Smooth muscle cell (in vitro differentiated cells): ENCODE measurements around the gene IRGQ. TPM values are rescaled to one million over a fixed set of nuclear protein-coding genes. Genes with fewer than 3 reads are reported as not detected.

Source experiments
- DNase-seq: peaks from one replicate; lab custom pipeline; 2025; ENCODE audit not compliant: unreplicated experiment; lab: John Stamatoyannopoulos, UW
- H2AFZ ChIP-seq: fragments of 200-600 bp; sonication (generic); 2 replicates; pipeline ENCODE4 v1.6.0; 2016; ENCODE audit warnings: antibody characterized with exemption, low read depth, mild to moderate bottlenecking
- H3F3A ChIP-seq: fragments of 200-600 bp; sonication (generic); 2 replicates; pipeline ENCODE4 v1.6.0; 2017; ENCODE audit warnings: antibody characterized with exemption, low read depth
- H3K27ac ChIP-seq: fragments of 200-600 bp; sonication (generic); 2 replicates; pipeline ENCODE4 v1.5.1; 2016; ENCODE audit warnings: low read depth, mild to moderate bottlenecking
- H3K27me3 ChIP-seq: fragments of 200-600 bp; sonication (generic); 2 replicates; pipeline ENCODE4 v1.6.1; 2016; ENCODE audit warnings: low read depth, mild to moderate bottlenecking
- H3K36me3 ChIP-seq: fragments of 200-600 bp; sonication (generic); 2 replicates; pipeline ENCODE4 v1.5.1; 2016; ENCODE audit warnings: low read depth
- H3K4me1 ChIP-seq: fragments of 200-600 bp; sonication (generic); 2 replicates; pipeline ENCODE4 v1.5.1; 2016; ENCODE audit warnings: low read depth
- H3K4me2 ChIP-seq: fragments of 200-600 bp; sonication (generic); 2 replicates; pipeline ENCODE4 v1.6.0; 2016; ENCODE audit warnings: mild to moderate bottlenecking
- H3K4me3 ChIP-seq: fragments of 200-600 bp; sonication (generic); 2 replicates; pipeline ENCODE4 v1.5.1; 2016; ENCODE audit warnings: mild to moderate bottlenecking
- H3K79me2 ChIP-seq: fragments of 200-600 bp; sonication (generic); 2 replicates; pipeline ENCODE4 v1.6.0; 2016; ENCODE audit warnings: low read depth, mild to moderate bottlenecking
- H3K9ac ChIP-seq: fragments of 200-600 bp; sonication (generic); 2 replicates; pipeline ENCODE4 v1.6.0; 2016; ENCODE audit warnings: low read depth
- H3K9me3 ChIP-seq: fragments of 200-600 bp; sonication (generic); replicated peaks from 2 replicates; pipeline ENCODE4 v1.5.1; 2016; ENCODE audit warnings: low read depth
- H4K20me1 ChIP-seq: fragments of 200-600 bp; sonication (generic); 2 replicates; pipeline ENCODE4 v1.6.0; 2016; ENCODE audit warnings: low read depth
- WGBS: methylation state at CpG from one replicate; pipeline ENCODE4 v1.1.7; 2016; ENCODE audit warnings: low lambda C conversion rate; 5-methylcytosine and 5-hydroxymethylcytosine counted together
- polyA plus RNA-seq: library from polyadenylated mRNA; unstranded; fragments of >200 nt; fragmentation: Nextera tagmentation; extraction: Ambion mirVana; gene quantifications from 2 replicates; pipeline ENCODE4 v1.2.1, GENCODE V29; 2016
- total RNA-seq: library from RNA; depleted of rRNA; stranded (reverse); fragments of >200 nt; gene quantifications from 2 replicates; pipeline ENCODE4 v1.2.3, GENCODE V29; 2014
- TF ChIP-seq, protein P1 (sequence below): fragments of 200-600 bp; sonication (generic); IDR thresholded peaks from 2 replicates; pipeline ENCODE4 v1.5.1; 2017; ENCODE audit warnings: borderline replicate concordance, mild to moderate bottlenecking, antibody characterized with exemption; ENCODE audit not compliant: insufficient read depth, poor library complexity, severe bottlenecking

Gene IRGQ
- total and polyA plus RNA-seq, 2 experiments from 2014 or later, result 13.1 TPM

DNA sequence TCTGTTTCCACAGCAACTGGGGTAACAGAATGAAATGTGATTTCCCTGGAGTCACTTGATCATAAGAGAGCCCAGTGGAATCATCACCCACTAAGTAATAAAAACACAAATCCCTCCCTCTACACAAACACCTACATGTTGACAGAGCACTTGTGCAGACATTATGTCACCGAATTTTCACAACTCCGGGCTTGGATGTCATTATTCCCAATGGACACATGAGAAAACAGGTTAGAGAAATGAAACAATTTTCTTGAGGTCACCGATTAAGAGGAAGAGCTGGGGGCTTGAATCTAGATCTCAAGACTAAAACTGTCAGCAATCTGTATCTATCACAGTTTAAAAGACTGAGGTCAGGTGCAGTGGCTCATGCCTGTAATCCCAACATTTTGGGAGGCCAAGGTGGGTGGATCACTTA is 23.8 kb downstream of the IRGQ start:
- Histone ChIP-seq H3K36me3 (no peaks in the 10 kb centered on the region), H4K20me1 (no peaks in the 10 kb centered on the region), H3F3A (no peaks in the 10 kb centered on the region), H3K9ac (no peak overlapping the region), H2AFZ (no peak overlapping the region), H3K4me1 (peaks cover 10% of the 10 kb centered on the region), H3K4me2 (no peak overlapping the region), H3K27me3 (no peaks in the 10 kb centered on the region), H3K4me3 (no peak overlapping the region), H3K27ac (no peak overlapping the region), H3K9me3 (no peaks in the 10 kb centered on the region), H3K79me2 (peaks cover 15% of the 10 kb centered on the region)
- DNase-seq, result no peak
- WGBS, result 97% methylated on average over 3 of the region's 3 CpGs
- TF ChIP-seq, protein P1, sequence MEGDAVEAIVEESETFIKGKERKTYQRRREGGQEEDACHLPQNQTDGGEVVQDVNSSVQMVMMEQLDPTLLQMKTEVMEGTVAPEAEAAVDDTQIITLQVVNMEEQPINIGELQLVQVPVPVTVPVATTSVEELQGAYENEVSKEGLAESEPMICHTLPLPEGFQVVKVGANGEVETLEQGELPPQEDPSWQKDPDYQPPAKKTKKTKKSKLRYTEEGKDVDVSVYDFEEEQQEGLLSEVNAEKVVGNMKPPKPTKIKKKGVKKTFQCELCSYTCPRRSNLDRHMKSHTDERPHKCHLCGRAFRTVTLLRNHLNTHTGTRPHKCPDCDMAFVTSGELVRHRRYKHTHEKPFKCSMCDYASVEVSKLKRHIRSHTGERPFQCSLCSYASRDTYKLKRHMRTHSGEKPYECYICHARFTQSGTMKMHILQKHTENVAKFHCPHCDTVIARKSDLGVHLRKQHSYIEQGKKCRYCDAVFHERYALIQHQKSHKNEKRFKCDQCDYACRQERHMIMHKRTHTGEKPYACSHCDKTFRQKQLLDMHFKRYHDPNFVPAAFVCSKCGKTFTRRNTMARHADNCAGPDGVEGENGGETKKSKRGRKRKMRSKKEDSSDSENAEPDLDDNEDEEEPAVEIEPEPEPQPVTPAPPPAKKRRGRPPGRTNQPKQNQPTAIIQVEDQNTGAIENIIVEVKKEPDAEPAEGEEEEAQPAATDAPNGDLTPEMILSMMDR, result no peak

DNA sequence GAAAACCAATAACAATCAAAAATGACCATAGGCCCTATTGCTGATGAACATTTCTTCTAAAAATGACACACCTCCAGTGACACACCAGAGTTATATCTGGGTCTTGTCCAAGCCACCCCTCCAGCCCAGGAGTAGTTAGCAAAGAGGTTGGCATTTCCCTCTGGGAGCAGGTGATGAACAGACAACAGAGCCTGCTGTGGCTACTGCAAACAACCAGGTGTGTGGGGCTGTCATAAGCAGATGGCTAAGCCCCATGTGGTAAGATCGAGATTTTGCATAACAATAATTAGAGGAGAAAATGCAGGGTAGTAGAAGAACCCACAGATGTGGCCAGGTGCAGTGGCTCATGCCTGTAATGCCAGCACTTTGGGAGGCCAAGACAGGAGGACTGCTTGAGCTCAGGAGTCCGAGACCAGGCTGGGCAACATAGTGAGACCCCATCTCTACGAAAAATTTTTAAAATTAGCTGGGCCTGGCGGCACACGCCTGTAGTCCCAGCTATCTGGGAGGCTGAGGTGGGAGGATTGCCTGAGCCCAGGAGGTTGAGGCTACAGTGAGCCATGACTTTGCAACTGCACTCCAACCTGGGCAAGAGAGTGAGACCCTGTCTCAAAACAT is 25.7 kb downstream of the IRGQ start:
- WGBS, result 86% methylated on average over 5 of the region's 5 CpGs
- TF ChIP-seq, protein P1, result no peak

DNA sequence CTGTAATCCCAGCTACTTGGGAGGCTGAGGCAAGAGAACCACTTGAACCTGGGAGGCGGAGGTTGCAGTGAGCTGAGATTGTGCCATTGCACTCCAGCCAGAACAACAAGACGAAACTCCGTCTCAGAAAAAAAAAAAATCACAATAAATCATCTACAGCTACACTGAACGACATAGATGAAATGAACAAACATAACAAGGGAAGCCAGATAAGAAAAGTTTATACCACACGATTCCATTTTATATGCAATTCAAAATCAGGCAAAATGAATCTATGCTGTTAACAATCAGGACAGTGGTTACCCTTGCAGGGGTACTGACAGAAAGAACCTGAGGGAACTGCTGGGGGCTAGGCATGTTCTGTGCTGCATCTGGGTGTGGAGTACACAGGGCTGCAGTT is 26.3 kb downstream of the IRGQ start:
- Histone ChIP-seq H3K4me3 (no peak overlapping the region), H3K27ac (no peak overlapping the region), H2AFZ (no peak overlapping the region), H3K9ac (no peak overlapping the region), H3K9me3 (no peaks in the 10 kb centered on the region), H3K4me1 (peaks cover 3% of the 10 kb centered on the region), H3K36me3 (no peaks in the 10 kb centered on the region), H4K20me1 (no peaks in the 10 kb centered on the region), H3K79me2 (peaks cover 13% of the 10 kb centered on the region), H3K27me3 (no peaks in the 10 kb centered on the region), H3F3A (no peaks in the 10 kb centered on the region), H3K4me2 (no peak overlapping the region)
- DNase-seq, result no peak
- 97% methylated on average over 5 of the region's 5 CpGs for WGBS
- TF ChIP-seq, protein P1, result no peak

More for the DNA sequence above, 25.7 kb downstream of the IRGQ start:
- Histone ChIP-seq H3K36me3 (no peaks in the 10 kb centered on the region), H2AFZ (no peak overlapping the region), H3K4me1 (peaks cover 5% of the 10 kb centered on the region), H3K4me2 (no peak overlapping the region), H4K20me1 (no peaks in the 10 kb centered on the region), H3K9me3 (no peaks in the 10 kb centered on the region), H3K27ac (no peak overlapping the region), H3F3A (no peaks in the 10 kb centered on the region), H3K79me2 (peaks cover 15% of the 10 kb centered on the region), H3K27me3 (no peaks in the 10 kb centered on the region), H3K4me3 (no peak overlapping the region), H3K9ac (no peak overlapping the region)
- no peak for DNase-seq

DNA sequence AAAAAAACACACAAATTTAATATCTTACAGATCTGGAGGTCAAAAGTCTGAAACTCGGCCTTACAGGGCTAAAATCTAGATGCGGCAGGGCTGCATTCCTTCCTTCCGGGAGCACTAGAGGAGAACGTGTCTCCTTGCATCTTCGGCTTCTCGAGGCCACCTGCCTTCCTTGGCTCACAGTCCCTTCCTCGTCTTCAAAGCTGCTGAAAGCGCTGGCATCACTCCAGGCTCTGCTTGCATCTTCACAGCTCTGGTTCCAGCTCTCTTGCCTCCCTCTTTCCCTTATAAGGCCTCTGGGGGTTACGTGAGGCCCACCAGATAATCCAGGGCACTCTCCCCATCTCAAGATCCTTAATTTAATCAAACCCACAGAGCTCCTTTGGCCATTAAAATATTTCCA is 31.1 kb downstream of the IRGQ start:
- WGBS, result 95% methylated on average over 9 of the region's 9 CpGs
- Histone ChIP-seq H3K27ac (no peak overlapping the region), H3K9me3 (no peaks in the 10 kb centered on the region), H4K20me1 (no peaks in the 10 kb centered on the region), H3K27me3 (no peaks in the 10 kb centered on the region), H3K36me3 (no peaks in the 10 kb centered on the region), H2AFZ (no peak overlapping the region), H3K4me2 (no peak overlapping the region), H3K9ac (no peak overlapping the region), H3F3A (no peaks in the 10 kb centered on the region), H3K4me3 (no peak overlapping the region), H3K79me2 (no peaks in the 10 kb centered on the region), H3K4me1 (no peaks in the 10 kb centered on the region)
- DNase-seq, result no peak
- TF ChIP-seq, protein P1, result no peak
